Glomerular endothelial cell (primary cell): Measurements from ENCODE around the gene ZNF462. TPM values are rescaled to one million over a fixed set of nuclear protein-coding genes. Genes with fewer than 3 reads are reported as not detected.

Experiments used
- DNase-seq: peaks from one replicate; pipeline ENCODE4 v3.0.0-alpha.2; 2011; ENCODE audit warnings: low read depth, low spot score; ENCODE audit errors: extremely low read depth
- total RNA-seq: library from RNA; depleted of rRNA; stranded (reverse); fragments of >200 nt; gene quantifications from 2 replicates; pipeline ENCODE4 v1.2.3, GENCODE V29; 2015

Gene ZNF462
- total RNA-seq, 1 donor from 2014 or later = 13.7 TPM

DNA sequence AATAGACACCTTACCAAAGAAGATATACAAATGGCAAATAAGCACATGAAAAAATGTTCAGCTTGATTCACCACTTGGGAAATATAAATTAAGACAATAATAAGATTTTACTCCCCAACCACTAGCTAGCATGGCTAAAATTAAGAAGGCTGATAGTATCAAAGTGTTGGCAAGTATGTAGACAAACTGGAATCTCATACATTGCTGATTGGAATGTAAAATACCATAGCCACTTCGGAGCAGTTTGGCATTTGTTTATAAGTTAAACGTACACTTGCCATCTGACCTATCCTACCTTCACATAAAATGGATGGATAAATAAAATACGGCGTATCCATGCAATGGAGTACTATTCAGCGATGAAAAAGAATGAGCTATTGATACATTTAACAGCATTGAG, 129.2 kb downstream of the ZNF462 start:
- DNase-seq = no peak

DNA sequence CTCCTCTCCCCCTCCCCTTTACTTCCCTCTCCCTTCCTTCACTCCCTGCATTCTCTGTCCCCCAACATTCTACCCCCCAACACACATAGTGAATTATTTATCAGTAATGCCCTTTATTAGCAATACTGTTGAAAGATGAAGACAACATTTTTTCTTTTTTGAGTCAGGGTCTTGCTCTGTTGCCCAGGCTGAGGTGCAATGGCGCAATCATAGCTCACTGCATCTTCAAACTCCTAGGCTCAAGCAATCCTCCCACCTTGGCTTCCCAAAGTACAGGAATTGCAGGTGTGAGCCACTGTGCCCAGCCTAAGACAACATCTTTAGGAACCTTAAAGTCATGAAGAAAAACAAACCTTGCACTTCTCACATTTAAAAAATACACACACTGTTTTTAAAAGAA, 130.6 kb downstream of the ZNF462 start:
- no peak for DNase-seq

DNA sequence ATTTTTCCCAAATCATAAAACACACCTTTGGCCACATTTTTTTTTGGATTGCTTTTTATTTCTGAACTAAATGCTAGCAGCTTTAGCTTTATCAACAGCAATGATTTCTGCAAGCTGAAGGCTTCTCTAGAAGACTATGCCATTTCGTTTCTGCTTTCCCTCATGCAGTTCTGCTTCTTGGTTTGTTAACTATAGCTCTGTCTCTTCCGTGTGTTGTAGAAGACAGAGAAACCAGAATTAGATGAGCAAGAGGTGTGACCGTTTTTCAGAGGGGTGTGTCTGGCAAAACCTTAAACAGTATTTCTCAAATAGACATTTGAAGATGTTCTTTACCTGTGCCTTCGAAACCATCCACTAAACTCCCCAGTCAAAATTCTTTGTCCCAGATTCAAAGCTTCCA, 131.5 kb downstream of the ZNF462 start:
- no peak for DNase-seq

DNA sequence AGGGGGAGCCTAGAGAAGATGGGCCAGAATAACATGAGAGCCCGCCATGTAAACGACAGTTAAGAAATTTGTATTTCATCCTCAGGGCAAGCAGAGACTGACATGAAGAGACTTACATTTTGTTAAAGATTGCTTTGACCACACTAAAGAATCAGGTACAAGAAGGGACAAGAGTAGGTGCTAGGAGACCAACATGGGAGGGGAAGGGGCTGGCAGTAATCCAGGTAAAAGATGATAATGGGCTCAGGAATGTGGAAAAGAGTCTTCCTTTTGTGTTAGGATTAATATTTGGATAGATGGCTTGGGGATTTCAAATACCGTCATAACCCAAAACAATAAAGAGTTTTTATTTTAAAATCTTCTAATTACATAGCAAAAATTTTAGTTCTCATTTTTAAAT, 137.3 kb downstream of the ZNF462 start:
- DNase-seq = no peak

DNA sequence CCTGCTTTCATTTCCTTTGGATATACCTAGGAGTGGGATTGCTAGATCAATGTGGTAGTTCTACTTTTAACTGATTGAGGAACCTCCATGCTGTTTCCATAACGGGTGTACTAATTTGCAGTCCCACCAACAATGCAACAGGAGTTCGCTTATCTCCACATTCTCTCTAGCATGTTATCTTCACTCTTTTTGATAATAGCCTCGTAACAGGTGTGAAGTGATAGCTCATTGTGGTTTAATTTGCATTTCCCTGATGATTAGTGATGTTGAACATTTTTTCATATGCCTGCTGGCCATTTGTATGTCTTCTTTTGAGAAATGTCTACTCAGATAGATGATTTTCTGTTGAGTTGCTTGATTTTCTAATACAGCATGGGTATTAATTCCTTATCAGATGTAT, 142.2 kb downstream of the ZNF462 start:
- no peak for DNase-seq

DNA sequence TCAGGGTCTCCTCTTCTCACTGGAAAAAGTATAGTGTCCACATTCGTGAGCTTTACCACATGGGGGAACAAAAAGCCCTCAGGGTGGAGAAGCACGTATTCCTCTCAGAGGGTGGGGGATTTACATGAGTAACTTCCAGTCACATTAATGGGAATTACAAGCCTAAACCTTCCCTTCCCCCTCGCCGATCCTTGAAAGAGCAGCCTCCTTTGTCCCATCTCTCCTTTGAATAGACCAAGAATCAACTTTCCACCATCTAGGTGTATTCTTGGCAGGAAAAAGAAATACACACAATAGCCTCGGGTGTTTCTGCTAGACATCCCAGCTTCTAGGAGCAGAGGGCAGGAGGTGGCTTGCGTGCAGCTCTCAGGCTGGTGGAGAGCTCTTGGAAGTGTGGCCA, 144.4 kb downstream of the ZNF462 start:
- DNase-seq = no peak

DNA sequence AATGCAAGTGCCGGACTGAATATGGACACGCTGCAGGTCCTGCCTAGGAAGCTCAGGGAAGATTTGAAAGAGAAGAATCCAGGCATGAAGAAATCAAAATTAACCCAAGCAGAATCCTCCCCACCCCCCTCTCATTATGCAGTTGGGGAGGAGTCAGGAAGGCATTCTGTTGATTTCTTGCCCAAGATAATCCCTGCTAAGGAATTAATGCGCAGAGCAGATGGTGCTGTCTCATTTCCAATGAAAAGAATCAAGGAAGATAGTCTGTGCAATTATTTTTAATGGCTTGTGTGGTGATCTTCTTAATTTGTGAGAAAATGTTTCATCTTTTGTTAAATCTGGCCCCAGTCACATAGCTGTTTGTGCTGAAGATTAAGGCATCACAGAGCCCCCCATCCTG, 145.0 kb downstream of the ZNF462 start:
- DNase-seq = no peak

DNA sequence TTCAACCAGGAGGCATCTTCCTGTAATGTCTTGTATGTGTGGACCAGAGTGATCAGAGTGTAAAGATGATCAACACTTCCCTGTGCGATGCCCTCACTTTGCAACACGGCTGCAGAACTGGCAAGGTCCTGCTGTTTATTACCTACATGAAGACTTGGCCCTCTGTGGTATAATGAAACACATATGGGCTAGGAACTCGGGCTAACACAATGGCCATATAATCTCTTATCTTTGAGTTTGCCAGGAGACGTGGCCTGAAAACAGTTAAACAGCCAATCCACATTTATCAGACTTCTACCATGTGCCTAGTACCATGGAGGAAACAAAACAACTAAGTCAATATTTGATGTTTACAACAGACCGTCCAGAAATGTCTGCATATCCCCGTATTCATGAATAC, 145.5 kb downstream of the ZNF462 start:
- DNase-seq = no peak

DNA sequence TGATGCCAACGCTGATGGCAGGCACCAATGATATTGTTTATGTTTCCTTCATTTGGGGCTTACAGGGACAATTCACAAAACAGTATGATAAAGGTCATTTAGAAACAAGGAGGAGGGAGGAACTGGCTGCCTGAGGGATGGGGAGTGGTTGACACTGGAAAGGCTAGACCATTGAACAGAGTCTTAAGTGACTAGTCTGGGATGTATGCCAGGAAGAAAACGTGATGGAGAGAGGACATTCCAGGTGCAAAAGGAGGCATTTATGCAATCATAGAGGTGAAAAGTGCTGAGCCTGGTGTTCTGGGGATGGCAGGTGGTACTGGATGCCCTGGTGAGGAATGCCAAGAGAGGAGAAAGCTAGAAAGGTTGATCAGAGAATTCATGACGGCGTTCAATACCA, 153.4 kb downstream of the ZNF462 start:
- DNase-seq = no peak

DNA sequence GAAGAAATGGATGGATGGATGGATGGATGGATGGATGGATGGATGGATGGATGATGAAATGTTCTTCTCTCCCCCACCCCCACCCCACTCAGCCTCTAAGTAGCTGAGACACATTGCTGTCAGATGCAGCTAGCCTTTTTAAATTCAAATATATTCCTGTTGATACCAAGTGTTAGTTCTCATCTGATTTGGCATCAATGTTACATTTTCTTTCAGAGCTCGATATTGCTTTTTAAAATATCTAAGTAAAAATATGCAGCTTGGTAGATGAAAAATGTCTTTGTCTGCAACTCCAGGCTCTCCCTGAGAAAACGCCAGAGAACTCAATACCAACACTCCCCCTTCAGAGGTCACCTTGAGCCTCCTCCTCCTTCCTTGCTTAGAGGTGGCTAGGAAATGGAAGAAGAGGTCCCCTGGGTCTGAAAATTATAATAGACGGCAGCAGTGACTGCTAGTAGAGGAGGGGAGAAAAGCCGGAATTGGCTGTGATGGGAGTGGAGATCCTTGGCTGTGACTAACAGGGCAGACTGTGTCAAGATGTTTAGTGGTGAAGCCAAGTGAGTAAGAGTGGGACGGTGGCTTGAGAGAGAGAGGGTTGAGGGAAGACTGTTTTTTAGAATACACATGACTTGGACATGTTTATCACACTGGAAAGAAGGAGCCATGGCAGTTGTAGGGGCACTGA, 156.0 kb downstream of the ZNF462 start:
- no peak for DNase-seq

DNA sequence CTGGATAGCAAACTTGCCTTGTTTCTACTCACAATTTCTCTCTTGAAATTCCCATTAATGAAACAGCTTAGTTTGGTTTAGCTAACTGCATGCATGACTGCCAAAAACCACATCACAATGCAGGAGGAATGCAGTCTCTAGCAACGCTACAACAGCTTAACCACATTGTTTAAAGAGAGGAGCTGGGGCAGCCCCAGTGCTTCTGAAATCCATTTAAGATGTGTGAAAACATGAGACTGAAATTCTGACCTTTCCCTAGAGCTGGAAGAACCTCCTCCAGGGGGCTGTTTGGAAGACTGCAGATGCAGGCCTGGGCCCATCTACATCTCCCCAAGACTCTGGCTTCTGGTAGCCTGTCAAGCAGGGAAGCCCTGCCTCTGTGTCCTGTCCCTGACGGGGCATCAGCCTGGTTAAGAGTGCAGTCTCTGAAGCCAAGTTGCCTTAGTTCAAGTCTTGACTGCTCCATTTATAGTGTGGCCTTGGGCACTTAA, 157.1 kb downstream of the ZNF462 start:
- DNase-seq = no peak

DNA sequence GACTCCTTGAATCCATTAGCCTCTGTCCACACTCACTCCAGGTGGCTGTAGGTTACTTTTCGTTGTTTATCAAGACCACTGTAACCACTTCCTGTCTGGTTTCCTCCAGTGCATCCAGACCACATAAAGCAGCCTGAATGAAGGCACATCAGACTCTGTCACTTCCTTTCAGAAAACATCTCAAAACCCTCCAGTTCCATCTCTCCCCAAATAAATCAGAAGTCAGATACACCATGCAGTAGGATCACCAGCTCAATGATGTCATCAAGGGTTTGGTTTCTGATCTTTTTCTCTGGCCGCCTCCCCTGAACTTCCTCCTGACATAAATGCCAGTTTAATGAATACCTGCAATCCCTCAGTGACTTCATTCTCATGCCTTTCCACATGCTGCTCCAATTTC, 161.2 kb downstream of the ZNF462 start:
- DNase-seq = no peak

DNA sequence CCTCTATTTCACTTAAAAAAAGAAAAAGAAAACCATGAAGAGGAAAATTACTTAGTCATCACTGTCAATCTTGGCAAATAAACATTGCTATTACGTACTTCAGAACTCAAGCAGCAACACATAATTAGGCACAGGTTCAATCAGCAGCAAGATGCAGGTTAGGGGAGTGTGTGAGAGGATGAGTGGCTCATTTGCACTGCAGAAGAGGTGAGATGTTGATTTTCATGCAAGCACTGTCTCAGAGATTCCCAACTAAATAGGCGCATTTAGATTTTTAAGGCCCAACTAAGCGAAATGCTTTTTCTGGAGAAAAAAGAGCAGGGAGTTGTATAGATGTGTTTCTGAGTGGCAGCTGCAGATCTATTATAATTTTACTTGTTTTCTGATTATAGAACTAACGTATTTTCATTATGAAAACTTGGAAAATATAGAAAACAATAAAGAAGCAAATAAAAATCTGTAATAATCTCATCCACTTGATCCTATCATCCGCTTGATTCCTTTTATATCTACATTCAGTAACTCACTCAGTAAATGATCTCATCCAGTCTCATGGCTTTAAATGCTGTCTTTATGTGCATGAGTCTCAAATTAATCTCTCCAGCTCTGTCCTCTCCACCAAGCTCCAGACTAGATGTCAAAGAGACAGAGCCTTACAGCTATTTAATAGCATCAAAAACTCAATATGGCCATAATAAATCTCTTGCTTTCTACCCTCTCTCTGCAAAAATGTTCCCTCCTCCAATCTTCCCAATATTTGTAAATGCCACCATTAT, 162.5 kb downstream of the ZNF462 start:
- no peak for DNase-seq

DNA sequence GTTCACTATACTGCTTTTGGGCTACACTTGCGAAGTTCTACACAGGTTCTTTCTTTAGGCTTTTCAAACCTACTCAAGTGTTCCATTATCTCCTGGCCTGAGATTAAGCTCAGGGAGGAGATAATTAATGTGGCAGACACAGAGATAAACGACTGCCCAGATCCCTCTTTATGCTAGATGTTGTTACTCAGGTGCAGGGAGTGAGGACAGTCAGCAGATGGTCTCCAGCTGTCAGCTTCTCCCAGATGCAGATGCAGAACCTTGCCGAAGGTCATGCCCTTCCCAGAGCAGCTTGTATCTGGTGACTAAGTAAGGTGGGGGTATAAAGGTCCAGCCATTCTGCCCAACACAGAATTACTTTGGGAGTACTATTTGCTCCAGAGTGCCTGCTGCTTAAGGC, 166.2 kb downstream of the ZNF462 start:
- DNase-seq = no peak

DNA sequence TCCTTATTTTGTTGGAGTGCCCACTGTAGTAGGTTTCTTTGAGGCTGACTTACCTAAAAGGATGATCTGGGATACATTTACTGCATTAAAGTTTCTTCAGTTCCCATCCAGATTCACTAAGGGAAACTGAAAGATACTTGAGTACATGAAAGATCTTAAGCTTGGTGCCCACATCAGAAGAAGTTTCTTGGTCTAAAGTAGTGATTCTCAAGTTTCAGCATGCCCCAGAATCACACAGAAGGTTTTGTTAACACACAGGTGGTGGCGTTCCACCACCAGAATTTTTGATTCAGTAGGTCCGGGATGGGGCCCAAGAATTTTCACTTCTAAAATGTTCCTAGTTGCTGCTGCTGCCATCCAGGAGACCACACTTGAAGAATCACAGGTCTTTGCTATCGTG, 171.0 kb downstream of the ZNF462 start:
- DNase-seq = no peak

DNA sequence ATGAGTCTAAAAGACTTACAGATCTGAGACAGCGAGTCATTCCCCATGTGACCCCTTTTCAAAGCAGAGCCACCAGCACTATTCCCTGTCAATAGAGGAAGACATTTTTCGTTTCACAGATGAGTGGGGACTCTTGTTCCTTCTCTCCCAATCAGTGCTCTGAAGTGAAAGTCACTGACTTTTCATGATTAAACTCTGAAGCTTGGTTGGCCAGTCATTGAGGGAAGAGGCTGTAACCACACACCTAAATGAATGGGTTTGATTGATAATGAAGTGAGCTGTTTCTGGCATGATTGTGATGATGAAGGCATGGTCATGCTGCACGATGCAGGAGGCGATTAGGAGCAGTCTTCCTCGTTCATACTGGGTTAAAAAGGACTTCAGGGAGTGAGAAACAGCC, 171.9 kb downstream of the ZNF462 start:
- no peak for DNase-seq

DNA sequence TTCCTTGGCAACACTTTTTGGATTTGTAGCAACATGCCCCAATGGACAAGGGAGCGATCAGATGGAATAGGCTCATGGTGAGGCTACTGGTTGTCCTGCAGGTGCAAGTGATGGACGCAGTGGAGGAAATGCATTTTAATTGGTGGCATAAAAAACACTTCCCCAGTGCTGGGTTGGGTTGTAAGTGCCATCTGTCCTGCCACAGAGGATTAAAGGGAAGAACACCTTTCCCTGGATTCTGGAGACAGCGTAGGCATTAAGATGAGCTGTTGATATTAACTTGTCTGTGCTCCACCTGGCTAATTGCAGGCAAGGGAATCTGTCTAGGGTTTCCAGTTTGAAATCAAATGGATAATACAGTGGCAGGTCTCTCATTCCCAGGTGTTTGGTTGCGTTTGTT, 173.4 kb downstream of the ZNF462 start:
- DNase-seq = no peak

DNA sequence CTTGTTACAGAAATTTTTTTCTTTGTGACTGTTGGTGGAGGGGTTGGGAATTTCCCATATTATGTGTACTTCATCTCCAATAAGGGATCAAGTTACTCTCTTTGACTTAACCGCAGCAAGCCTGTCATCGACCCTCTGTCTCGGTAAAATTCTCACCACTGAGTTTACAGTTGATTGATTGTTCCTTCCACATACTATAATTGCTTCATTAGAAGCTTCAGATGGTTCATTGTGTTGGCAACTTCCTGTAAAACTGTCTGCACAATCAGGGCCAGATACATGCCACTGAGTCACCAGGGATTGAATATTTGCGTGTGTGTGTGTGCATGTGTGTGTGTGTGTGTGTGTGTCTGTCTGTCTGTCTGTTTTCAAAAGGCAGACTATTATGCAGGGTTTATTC, 176.6 kb downstream of the ZNF462 start:
- DNase-seq = no peak

DNA sequence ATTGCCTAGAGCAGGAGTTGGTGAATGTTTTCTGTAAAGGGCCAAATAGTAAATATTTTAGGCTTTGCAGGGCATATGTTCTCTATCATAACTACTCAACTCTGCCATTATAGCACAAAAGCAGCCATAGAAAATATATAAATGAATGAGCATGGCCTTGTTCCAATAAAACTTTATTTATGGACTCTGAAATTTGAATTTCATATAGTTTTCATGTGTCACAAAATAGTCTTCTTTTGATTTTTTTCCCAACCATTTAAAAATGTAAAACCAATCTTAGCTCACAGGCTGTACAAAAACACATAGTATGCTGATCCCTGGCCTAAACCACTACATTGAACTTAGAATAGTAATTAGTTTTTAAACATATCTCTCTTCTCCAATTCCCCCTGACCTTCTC, 179.6 kb downstream of the ZNF462 start:
- DNase-seq = no peak

DNA sequence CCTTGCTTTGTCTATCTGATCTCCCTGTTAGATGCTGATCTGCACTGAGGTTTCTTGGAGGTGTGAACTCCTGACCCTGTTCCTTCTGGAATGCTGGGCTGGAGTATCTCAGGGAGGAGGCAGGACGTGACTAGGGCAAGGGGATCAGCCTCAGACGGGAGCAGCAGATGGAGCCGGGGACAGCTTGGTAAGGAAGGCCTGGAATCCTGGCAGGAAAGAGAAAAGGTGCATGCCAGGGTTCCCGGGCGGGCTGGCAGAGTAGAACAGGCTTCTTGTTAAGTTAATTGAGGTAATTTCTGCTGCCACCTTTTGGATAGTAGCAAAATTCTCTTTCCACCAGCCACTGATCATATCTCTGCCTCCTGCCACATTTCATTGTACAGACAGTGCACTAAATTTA, 180.9 kb downstream of the ZNF462 start:
- DNase-seq = no peak

DNA sequence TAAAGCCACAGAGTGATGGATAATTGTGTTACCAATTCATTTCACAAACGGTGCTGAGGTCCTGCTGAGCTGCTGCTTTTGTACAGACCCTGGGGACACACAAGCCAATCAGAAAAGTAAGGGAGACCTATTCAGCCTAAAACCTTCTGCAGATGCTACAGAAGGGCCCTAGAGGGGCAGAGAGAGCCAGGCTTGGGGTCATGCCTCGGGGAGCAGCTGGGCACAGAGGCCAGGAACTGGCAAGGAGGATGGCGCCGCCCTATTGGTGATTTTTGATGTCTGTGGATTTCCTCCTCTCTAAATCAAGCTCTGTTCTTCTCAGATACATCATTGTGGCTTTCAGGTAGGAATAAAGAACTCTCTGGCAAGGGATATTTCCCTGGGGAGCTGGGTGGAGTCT, 181.9 kb downstream of the ZNF462 start:
- no peak for DNase-seq

DNA sequence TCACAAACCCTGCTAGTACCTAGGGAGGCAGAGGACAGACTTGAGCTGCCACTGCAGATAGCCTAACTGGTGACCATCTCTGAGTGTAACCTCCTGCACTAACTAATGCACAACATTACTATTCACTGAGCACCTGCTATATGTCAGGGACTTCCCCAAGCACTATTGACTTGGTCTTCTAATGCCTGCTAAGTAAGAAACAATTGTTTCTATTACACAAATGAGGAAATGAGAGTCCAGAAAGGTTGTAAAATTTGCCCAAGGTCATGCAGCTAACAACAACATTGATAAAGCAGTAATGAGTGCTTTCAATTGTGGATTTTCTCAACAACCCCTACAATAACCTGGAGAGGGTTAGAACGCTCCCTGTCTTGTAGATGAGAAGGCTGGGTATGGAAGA, 183.7 kb downstream of the ZNF462 start:
- no peak for DNase-seq
